HepG2 (cell line): ENCODE measurements around the gene RAN. TPM values are rescaled to one million over a fixed set of nuclear protein-coding genes. Genes with fewer than 3 reads are reported as not detected.

ENCODE experiments used
- AGO2 ChIP-seq: fragments of 200-400 bp; formaldehyde crosslinking; optimal IDR thresholded peaks from 2 replicates; pipeline ENCODE3; 2017; ENCODE audit warnings: mild to moderate bottlenecking, low read depth, low read length, moderate library complexity
- AKNA ChIP-seq: sonication (generic); formaldehyde crosslinking; IDR thresholded peaks from 2 replicates; pipeline ENCODE4 v1.4.0; 2020; ENCODE audit warnings: missing genetic modification reagents, borderline replicate concordance
- IKZF4 ChIP-seq: sonication (generic); formaldehyde crosslinking; IDR thresholded peaks from 2 replicates; pipeline ENCODE4 v1.5.1; 2020; ENCODE audit warnings: borderline replicate concordance, mild to moderate bottlenecking, low read depth, missing genetic modification reagents; ENCODE audit errors: not compliant biosample characterization
- SALL1 ChIP-seq: sonication (generic); formaldehyde crosslinking; IDR thresholded peaks from 2 replicates; pipeline ENCODE4 v1.8.0; 2022; ENCODE audit warnings: mild to moderate bottlenecking, missing genetic modification reagents
- SMAD1 ChIP-seq: sonication (generic); formaldehyde crosslinking; IDR thresholded peaks from 2 replicates; pipeline ENCODE4 v1.4.0; 2020; ENCODE audit warnings: missing genetic modification reagents, low read depth, mild to moderate bottlenecking, borderline replicate concordance
- ZBTB40 ChIP-seq, 2 experiments: fragments of 450-650 bp in 1 of 2; sonication (generic) in 1 of 2; formaldehyde crosslinking in 1 of 2; IDR thresholded peaks; 2 replicates each; pipeline versions ENCODE4 v1.6.1 to v1.8.0; 2016 to 2022; ENCODE audit warnings: antibody characterized with exemption in 1 of 2, mild to moderate bottlenecking in 1 of 2, missing genetic modification reagents in 1 of 2
- ZNF275 ChIP-seq: sonication (generic); formaldehyde crosslinking; IDR thresholded peaks from 2 replicates; pipeline ENCODE4 v1.8.0; 2022; ENCODE audit warnings: missing genetic modification reagents, mild to moderate bottlenecking, inconsistent platforms, borderline replicate concordance
- ZNF597 ChIP-seq: sonication (generic); formaldehyde crosslinking; IDR thresholded peaks from 2 replicates; pipeline ENCODE4 v1.5.0; 2020; ENCODE audit warnings: missing genetic modification reagents
- ZNF678 ChIP-seq: sonication (generic); formaldehyde crosslinking; IDR thresholded peaks from 2 replicates; pipeline ENCODE4 v1.4.0; 2020; ENCODE audit warnings: mild to moderate bottlenecking, missing genetic modification reagents
- ZSCAN25 ChIP-seq: sonication (generic); formaldehyde crosslinking; IDR thresholded peaks from 2 replicates; pipeline ENCODE4 v1.8.0; 2022; ENCODE audit warnings: mild to moderate bottlenecking, missing genetic modification reagents
- polyA plus RNA-seq, 8 experiments: library from polyadenylated mRNA; depleted of rRNA in 3 of 8; stranded (reverse) in 7 of 8; unstranded in 1 of 8; fragments of >200 nt; fragmentation: Illumina TruSeq in 4 of 8; extraction: Trizol in 4 of 8; gene quantifications; 2 replicates each; pipeline versions ENCODE4 v1.2.1 to v1.2.3, GENCODE V29; 2011 to 2016; ENCODE audit warnings: low read depth in 4 of 8, missing spikeins in 1 of 8, mixed read lengths in 1 of 8; ENCODE audit not compliant: insufficient read depth in 1 of 8
- total RNA-seq, 5 experiments: library from RNA; depleted of rRNA; stranded (reverse); fragments of >200 nt; fragmentation: Illumina TruSeq; extraction: Trizol; gene quantifications; 2 replicates each; pipeline ENCODE4 v1.2.3, GENCODE V29; 2016; ENCODE audit warnings: low read depth in 1 of 5

Gene RAN
- total and polyA plus RNA-seq, 2 of the 13 experiments (the other 11 are each of a cell fraction or from before 2014, with no cell fraction given), result 1,335 to 1,630 TPM

- no peak for TF ChIP-seq ZBTB40 (IDR thresholded peaks at IDR 0.05)
- no peak for TF ChIP-seq ZBTB40 (CRISPR knock-in tag; IDR thresholded peaks at IDR 0.05)
- no peak for TF ChIP-seq ZNF678 (CRISPR knock-in tag)
- TF ChIP-seq AKNA (CRISPR knock-in tag), result no peak
- 0 out of 2 replicates have a peak, but pooled peaks have one; percentile 37 for TF ChIP-seq SMAD1 (CRISPR knock-in tag)
- no peak for TF ChIP-seq ZNF275 (CRISPR knock-in tag)
- TF ChIP-seq ZSCAN25 (CRISPR knock-in tag), result no peak
- TF ChIP-seq ZNF597, result no peak
- no peak for TF ChIP-seq SALL1 (CRISPR knock-in tag)
- TF ChIP-seq IKZF4 (CRISPR knock-in tag), result no peak
- TF ChIP-seq AGO2, result peak; percentile 90
- TF ChIP-seq, all 625 proteins: peak for 38
Measured at GRCh38 chr12:130872179-130873096, 572 bp downstream of the RAN start (continued).
